Lower leg skin (tissue), 3 donors: ENCODE data around the gene TRABD.
"Not testable (repeated sequence)": the region's sequence is repeated elsewhere in the genome, so short reads cannot be mapped to it uniquely, and the experiment has no call there.

Source experiments
- POLR2A ChIP-seq, 2 donors: fragments of 450-650 bp; IDR thresholded peaks; one replicate each; pipeline ENCODE4 v1.6.1; 2016 to 2017; ENCODE audit warnings: antibody characterized with exemption in 2 of 2, mild to moderate bottlenecking in 1 of 2, moderate library complexity in 1 of 2
- TF ChIP-seq, protein P1 (sequence below), 3 donors: fragments of 450-650 bp; IDR thresholded peaks; one replicate each; pipeline ENCODE4 v1.5.1; 2016; ENCODE audit warnings: antibody characterized with exemption in 3 of 3, mild to moderate bottlenecking in 3 of 3, moderate library complexity in 2 of 3

- TF ChIP-seq, protein P1, sequence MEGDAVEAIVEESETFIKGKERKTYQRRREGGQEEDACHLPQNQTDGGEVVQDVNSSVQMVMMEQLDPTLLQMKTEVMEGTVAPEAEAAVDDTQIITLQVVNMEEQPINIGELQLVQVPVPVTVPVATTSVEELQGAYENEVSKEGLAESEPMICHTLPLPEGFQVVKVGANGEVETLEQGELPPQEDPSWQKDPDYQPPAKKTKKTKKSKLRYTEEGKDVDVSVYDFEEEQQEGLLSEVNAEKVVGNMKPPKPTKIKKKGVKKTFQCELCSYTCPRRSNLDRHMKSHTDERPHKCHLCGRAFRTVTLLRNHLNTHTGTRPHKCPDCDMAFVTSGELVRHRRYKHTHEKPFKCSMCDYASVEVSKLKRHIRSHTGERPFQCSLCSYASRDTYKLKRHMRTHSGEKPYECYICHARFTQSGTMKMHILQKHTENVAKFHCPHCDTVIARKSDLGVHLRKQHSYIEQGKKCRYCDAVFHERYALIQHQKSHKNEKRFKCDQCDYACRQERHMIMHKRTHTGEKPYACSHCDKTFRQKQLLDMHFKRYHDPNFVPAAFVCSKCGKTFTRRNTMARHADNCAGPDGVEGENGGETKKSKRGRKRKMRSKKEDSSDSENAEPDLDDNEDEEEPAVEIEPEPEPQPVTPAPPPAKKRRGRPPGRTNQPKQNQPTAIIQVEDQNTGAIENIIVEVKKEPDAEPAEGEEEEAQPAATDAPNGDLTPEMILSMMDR (IDR thresholded peaks at IDR 0.05): not testable (repeated sequence)
- TF ChIP-seq POLR2A (IDR thresholded peaks at IDR 0.05): not testable (repeated sequence)
Observed at GRCh38 chr22:50168490-50169180, 17.1 kb upstream of the TRABD start.
